HL-60/S4 treated with retinoic acid at 250 ng/mL for 4 days and 3 days (cell line): Measurements from ENCODE around the gene GRB2.

Experiments used
- in situ Hi-C: fragments of 300-500 bp; cut with MboI; formaldehyde crosslinking; loops from 2 replicates; pipeline ENCODE4 v1.7.0; 2022; ENCODE audit warnings: low sequenced_read_pairs

The GRB2 gene

DNA sequence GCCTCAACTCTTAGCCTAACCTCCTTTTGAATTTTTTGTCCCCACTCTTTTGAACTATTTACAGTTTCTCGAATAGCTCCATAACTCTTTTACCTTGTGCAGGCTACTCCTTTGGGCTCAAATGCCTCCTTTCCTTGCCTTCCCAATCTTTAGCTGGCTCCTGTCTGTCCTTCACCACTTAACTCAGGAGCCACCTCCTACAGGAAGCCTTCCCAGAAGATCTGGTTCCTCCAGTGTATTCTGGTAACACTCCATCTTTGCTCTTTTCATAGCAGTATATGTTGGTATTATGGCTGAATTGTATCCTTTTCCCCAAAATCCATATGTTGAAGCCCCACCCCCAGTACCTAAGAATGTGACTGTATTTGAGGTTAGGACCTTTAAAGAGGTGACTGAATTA lies 9.0 kb upstream of the GRB2 start:
- in situ Hi-C loops = no loop called here

DNA sequence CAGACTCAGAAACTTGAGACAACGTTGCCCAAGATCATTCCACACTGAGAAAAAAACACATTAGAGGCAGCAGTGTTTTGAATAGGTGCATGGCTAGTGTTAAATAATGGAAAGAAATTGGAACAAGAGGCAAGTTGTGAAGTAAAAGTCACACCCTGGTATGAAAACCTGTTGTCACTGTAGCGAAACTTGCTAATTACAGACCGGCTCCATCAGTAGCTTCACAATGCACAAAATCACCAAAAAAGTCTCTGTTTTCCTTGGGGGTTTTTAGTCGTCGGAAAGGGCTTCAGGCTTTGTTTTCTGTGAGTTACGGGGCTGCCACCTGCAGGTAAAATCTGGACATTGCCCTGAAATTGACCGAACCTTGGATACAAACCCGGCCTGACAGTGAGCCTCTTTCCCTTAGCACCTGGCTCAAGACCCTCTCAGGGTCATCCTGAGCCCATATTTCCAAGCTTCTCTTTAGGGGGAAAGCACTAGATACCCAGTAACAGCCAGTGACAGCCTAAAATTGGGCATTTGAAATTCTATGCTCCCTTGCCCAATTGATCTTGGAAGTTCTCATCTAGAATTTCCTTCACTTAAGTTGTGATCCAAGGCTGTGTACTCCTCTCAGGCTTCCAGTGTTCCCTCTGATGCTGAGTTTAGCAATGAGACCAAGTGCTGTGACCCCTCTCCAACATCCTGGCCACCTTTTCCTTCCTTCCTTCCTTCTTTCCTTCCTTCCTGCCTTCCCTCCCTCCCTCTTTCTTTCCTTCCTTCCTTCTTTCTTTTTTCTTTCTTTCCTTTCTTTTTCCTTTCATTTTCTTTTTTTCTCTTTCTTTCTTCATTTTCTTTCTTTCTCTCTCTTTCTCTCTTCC lies 7.2 kb upstream of the GRB2 start:
- in situ Hi-C loops = no loop called here

DNA sequence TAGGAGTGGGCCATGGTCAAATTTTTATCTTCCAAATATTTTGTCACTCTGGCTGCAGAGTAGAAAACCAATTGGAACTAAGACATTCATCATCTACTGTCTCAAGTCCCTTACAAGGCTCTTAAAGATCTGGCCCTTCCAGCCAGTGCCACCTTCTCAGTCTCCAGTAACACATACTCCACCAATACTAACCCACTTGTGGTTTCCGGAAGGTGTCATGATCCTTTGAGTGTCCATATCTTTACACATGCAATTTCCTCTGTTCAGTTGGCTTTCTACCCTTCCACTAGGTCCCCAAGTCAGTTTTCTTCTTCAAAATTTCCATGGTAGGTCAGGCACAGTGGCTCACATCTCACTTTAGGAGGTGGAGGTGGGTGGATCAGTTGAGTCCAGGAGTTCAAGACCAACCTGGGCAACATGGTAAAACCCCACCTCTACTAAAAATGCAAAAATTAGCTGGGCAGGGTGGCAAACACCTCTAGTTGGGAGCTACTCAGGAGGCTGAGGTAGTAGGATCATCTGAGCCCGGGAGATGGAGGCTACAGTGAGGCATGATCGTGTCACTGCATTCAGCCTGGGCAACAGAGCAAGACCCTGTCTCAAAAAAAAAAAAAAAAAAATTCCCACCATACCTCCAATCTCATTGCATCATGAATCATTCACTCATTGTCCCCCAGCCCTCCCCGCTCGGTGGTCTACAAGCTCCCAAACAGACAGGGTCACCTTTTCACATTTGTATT lies 6.0 kb upstream of the GRB2 start:
- in situ Hi-C loops = no loop called here

DNA sequence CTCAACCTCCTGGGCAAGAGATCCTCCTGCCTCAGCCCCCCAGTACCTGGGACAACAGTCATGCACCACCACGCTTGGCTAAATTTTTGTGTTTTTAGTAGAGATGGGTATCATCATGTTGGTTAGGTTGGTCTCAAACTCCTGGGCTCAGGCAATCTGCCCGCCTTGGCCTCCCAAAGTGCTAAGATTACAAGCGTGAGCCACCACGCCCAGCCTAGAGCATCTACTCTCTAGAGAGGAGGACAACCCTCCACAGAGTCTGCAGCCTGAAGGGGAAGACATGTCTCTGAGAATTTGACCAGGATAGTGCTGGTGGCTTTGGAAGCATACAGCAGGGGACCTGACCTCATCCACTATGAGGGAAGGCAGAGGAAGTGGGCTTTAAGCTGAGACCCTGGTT lies 4.7 kb upstream of the GRB2 start:
- in situ Hi-C loops = no loop called here

DNA sequence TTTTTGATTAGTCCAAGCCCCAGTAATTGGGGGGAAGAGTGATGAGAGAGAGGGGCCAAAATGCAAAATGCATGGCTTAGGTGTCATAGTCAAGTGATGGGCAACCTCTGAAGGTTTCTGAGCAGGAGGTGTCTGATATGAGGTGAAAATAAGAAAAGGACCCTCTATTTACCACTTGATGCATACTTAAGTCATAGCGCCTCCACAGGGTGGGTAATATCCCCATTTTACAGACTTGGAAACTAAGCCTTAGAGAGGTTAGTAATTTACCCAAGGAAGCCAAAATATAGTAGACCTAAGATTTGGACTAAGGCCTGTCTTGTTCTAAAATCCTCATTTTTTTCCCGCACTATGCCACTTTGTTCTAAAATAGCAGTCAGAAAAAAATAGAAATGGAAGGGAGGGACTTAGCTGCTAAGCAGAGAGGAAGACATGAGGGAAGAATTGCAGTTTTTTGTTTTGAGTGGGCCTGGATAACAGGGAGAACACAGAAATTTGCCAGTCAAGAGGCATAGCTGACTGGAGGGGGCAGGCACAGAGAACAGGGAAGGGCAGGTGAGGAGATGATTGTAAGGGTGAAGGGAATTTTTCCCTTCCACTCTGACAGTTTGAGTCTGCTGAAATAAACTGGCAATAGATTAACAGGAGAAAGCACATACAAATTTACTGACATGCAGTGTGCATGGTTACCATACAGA lies 2.3 kb upstream of the GRB2 start:
- in situ Hi-C loops = no loop called here

DNA sequence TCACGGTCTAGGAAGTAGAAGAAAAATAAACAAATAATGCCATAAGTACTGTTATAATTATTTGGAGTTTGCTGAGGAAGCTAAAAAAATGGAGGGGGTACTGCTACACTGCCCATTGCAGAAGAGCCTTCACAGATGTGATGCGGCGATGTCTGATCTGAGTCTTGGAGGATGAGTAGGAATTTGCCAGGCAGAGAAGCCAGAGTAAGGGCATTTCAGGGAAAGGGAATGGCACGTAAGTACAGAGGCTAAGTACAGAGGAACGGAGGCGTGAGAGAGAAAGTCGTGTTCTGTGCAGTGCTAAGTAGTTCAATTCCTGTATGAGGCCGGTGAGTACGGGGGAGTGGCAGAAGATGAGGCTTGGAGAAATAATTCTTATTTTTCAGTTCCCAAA lies 741 bp upstream of the GRB2 start:
- in situ Hi-C loops = no loop called here

DNA sequence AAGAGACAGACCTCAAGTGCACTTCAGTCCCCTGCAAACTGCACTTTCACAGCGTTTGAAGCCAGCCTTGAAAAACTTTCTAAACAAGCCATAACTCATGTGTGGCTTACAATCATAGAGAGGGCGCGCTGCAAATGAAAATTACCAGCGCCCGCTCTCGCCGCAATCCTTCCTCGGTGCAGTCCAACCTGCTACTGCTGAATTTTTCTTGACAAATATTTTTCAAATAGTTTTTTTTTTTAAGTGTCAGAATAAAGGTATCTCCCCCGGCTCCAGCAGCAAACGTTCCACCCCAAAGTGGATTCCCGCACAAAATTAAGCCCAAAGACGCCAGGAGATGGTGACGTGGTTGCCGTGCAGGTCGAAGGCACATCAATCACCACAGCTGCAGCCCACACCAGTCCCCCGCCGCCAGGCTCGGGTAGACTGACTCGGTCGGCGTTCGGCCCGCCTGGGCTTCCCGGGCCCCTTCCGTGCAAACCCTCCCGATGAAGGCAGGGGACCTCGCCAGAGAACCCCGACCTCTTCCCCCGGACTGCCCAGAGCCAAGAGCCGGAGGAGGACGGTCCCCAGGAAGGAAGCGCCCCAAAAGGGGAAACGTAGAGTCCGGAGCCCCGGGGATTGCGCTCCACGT lies 630 bp downstream of the GRB2 start:
- in situ Hi-C loops = no loop called here

DNA sequence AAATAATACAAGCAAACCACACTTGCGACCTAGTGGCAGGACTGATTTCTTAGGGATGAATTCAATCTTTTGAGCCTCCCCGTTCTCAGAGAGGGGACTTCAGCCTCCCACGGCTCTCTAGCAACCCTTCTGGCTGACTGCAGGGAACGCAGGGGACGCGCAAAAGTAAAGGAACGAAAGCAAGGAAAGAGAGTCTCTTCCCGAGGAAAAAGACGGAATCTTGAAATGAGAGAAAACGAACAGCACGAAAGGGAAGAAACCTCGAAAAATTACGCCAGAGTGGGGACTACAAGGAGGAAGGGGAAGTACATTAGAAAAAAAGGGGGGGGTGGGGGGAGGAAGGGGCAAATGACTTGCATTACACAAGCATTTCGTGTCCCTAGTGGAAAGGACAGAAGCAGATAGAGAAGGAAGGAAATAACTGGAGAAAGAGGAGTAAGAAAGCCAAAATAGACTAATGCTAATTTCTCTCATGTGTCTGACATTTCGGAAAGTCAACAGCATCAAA lies 1.2 kb downstream of the GRB2 start:
- in situ Hi-C loops = no loop called here

DNA sequence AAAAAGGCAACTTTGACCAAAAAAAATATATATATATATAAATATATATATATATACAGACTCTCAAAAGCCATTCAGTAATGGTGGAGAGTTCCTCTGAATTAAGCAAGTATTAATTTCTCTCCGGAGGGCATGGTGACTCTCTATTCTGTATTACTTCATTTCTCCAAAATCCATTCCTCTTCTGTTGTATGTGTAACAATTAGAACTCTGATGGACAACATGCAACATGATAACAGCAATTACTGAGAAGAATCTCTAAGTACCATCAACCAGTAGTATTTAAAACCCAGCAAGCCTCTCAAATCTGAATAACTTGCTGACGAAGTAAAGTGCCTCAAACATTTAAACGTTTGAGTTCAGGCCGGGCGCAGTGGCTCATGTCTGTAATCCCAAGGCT lies 2.3 kb downstream of the GRB2 start:
- in situ Hi-C loops = no loop called here

DNA sequence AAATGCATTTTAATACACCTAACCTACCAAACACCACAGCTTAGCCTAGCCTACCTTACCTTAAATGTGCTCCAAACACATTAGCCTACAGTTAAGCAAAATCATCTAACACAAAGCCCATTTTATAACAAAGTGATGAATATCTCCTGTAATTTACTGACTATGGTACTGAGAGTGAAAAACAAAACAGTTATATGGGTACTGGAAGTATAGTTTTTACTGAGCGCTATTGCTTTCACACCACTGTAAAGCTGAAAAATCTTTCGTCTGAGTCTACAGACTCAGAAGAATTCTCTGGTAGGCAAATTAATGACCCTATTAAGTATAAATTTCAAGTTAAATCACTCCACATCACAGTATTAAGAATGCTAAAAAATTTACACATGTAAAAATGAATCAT lies 3.5 kb downstream of the GRB2 start:
- in situ Hi-C loops = no loop called here

DNA sequence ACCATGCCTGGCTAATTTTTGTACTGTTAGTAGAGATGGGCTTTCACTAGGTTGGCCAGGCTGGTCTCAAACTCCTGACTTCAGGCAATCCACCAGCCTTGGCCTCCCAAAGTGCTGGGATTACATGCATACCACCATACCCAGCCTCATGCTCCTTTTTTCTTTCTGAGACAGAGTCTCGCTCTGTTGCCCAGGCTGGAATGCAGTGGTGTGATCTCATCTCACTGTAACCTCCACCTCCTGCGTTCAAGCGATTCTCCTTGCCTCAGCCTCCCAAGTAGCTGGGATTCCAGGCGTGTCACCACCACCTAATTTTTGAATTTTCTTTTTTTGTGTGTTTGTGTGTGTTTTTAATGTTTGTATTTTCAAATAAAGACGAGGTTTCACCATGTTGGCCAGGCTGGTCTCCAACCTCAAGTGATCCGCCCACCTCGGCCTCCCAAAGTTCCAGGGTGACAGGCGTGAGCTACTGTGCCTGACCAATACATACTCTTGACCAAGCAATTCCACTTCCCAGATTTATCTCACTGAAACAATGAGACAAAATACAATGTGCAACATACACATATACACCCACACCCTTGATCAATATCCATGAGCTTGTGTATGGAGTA lies 5.0 kb downstream of the GRB2 start:
- in situ Hi-C loops = no loop called here

DNA sequence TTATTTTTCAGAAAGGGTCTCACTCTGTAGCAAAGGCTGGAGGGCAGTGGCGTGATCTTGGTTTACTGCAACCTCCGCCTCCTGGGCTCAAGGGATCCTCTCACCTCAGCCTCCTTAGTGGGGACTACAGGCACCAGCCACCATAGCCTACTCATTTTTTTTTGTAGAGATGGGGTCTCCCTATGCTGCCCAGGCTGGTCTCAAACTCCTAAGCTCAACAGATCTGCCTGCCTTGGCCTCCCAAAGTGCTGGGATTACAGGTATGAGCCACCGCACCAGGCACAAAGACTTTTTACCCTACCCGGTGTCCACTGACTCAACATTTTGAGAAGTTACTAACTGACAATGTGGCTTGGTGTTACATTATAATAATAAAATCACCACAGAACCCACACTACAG lies 7.2 kb downstream of the GRB2 start:
- in situ Hi-C loops = no loop called here

DNA sequence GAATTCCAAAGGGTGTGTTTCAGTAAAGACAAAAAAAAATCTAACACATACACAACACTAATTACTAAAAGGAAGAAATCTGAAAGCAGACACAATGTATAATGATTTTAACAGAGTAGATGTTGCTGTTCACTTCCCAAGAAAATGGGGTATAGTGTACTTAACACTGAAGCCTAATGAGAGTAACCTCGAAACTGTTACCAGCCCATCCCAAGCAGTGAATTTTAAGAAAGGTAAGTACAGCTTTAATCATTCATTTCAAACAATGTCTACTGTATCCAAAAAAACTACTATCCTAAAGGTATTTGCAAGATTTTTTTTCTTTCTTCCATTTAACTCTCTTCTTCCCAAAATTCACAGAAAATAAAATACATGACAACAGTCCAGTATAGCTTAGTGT lies 8.3 kb downstream of the GRB2 start:
- in situ Hi-C loops = no loop called here

DNA sequence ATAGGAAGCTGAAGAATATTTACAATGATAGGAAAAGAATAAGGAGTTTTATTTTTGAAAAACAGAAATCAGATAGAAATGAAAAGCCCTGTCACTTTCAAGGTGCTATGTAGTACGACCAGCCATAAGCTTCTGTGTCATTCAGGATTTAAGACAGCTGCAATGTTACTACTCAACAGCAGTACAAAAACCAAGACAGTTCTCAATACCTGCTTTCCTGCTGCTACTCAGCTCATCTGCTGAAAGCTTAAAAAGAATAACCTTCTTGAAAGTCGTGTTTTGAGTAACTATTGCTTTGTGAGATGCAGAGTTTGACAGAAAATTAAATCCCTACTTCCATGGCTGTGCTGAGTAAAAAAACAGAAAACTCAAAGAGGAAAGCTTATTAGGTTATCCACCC lies 8.7 kb downstream of the GRB2 start:
- in situ Hi-C loops = no loop called here

DNA sequence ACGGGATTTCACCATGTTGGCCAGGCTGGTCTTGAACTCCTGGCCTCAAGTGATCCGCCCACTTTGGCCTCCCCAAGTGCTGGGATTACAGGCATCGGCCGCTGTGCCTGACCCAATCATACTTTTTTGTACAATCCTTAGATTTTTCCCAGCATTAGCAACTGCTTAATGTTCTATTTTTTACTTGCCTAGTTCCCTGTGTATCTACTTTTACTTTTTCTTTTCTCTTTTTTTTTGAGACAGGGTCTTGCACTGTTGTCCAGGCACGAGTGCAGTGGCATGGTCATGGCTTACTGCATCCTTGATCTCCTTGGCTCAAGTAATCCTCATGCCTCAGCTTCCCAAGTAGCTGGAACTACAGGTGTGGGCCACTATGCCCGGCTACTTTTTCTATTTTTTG lies 9.5 kb downstream of the GRB2 start:
- in situ Hi-C loops = no loop called here

DNA sequence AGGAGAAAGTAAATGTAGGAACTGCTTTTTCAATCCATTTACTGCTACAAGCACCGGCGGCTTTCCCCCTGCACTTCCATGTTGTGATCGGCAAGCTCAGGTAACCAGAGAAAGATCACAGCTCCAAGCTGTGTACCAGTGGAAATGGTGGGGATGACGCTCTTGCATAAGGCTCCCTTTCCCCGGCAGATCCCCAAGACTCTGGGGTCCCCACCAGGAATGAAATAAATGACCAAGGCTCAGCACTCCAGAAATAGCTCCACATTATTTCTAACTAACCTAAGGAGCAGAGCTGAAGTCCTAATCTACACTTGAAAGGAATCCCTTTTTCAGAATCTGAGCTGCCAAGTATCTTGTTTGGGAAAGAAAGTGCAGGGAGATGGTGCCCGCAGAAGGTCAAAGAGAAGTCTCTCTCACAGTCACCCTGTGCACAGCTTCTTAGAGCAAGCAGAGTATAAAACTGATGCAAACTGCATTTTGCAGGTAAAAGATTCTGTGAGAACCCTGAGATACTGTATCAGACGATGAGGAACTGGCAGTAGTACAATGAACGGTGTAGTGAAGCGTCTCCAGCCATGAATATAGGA lies 11.1 kb downstream of the GRB2 start:
- in situ Hi-C loops = no loop called here

DNA sequence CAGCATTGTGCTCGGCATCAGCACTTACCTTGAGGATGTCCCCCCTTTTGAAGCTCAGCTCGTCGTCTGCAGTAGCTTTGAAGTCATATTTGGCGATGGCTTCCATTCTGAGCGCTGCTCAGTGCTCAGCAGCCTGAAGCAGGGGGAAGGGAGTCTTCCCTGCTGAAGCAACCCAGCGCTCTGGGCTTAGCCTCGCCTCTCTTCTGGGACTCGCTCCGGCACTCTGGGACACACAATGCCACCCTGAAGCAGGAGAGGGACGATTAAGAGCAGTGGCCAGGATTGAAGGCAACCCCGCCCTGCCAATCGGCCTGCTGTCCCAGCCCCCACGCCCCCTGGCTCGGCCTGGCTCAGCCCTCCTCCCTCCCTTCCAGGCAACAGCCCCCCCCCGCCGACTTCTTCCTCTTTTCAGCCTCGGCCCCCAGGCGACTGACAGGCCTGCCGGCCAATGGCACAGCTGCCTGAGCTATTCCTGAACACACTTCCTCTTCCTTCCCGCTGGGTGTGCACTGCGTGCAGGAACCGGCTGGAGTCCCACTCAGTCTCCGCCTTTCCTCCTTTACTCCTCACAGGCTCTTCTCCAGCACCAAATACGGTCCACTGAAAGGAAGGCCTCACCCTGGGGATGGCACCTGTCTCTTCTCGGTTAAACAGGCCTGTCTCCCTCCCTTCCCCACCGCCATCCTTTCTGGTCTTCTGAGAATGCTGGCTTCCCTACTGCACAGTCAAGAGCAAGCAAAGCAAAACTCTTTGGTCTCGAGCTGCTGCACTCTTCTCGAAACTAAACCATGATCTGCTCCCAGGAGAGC lies 11.8 kb downstream of the GRB2 start:
- in situ Hi-C loops = no loop called here

DNA sequence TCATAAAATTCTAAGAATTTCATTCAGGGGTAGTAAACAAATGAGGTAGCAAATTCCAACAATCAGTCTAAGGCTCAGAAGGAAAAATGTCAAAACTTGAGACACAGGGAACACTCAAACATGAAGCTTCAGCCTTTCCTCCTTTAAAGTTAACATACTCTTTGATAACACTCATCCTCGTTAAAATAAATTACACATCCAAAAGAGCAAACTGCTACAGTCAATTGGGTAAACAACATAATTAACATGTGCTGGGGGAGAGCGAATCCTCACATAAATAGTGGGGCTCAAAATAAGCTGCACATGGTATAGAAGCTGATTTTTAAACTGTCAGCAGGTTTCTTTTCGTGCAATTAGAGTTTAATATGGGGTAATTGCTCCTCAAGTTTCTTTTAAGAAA lies 12.9 kb downstream of the GRB2 start:
- in situ Hi-C loops = no loop called here

DNA sequence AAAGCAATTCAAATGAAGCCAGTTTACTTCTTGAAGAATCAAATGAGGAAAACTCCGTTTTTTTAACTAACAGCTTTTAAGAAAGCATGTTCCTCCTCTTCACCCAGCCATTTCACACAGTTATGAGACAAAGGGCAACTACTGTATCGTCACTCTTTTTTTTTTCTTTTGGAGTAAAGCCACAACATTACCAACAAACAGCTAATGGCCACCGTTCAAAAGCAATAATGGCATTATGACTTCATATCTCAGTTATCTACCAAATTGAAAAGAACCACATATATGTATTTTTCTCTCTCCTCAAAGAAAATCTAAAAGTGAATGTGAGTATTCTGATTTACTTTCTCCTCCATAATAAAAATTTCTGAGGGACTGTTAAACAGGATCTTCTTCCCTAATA lies 14.5 kb downstream of the GRB2 start:
- in situ Hi-C loops = no loop called here
